Ectodermal cell (in vitro differentiated cells): Measurements from ENCODE around the gene FN3K.
A peak's percentile ranks its signal among the peaks of the same experiment; 100 is the strongest.

Experiments
- H3K27ac ChIP-seq: 2 replicates; pipeline ENCODE4 v1.7.0; 2013; ENCODE audit warnings: mild to moderate bottlenecking, low read depth, low read length; ENCODE audit not compliant: insufficient read depth, poor library complexity, severe bottlenecking
- H3K27me3 ChIP-seq: 2 replicates; pipeline ENCODE4 v1.7.0; 2013; ENCODE audit warnings: mild to moderate bottlenecking, low read length; ENCODE audit not compliant: insufficient read depth, control insufficient read depth, poor library complexity, severe bottlenecking
- H3K36me3 ChIP-seq: one replicate; pipeline ENCODE4 v1.7.0; 2013; ENCODE audit warnings: low read length; ENCODE audit not compliant: control insufficient read depth, insufficient read depth
- H3K4me1 ChIP-seq: one replicate; pipeline ENCODE4 v1.7.0; 2013; ENCODE audit warnings: low read length; ENCODE audit not compliant: control insufficient read depth, insufficient read depth
- H3K4me3 ChIP-seq: 2 replicates; pipeline ENCODE4 v1.7.0; 2013; ENCODE audit warnings: low read depth, low read length, control low read depth; ENCODE audit not compliant: insufficient read depth
- H3K9me3 ChIP-seq: 2 replicates; pipeline ENCODE4 v1.7.0; 2013; ENCODE audit warnings: mild to moderate bottlenecking, low read length, moderate library complexity; ENCODE audit not compliant: control insufficient read depth
- WGBS, 2 experiments: methylation state at CpG; one replicate each; pipeline ENCODE4 v1.1.7; 2013; ENCODE audit warnings: missing lambda C conversion rate in 2 of 2; 5-methylcytosine and 5-hydroxymethylcytosine counted together

Gene FN3K

DNA sequence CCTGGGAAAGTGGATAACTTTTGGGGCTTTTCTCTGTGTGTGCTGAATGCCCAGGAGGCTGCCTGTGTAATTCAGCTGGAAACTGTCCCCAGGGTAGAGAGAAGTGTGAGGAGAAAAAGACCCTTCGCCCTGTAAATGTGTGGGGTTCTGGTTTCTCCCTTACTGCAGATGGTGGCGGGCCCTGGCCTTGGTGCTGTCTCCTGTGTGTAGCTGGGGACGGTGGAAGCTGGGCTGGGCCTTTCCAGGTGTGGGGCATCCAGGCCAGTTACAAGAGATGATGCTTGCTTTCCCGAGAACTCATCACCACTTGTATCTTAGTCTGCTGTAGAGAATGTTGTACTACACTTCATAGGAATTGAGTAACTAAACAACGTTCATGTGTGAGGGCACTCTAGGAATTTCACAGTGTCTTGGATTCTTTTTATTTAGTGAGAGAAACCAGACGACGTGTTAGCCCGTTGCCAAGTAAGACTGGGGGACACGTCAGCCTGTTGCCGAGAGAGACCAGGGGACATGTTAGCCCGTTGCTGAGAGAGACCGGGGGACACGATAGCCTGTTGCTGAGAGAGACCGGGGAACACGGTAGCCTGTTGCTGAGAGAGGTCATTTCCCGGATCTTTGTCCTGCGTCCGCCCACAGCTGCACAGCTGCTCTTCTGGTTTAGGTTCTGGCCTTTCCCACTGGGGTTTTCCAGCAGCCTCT, 59.5 kb downstream of the FN3K start:
- WGBS, 2 experiments, result 96% methylated on average over 18 of the region's 18 CpGs
- H3K36me3 ChIP-seq, result peaks cover 7% of the 10 kb centered on the region
- H3K4me3 ChIP-seq, result no peak overlapping the region
- no peaks in the 10 kb centered on the region for H3K4me1 ChIP-seq
- H3K27me3 ChIP-seq, result no peaks in the 10 kb centered on the region
- H3K9me3 ChIP-seq, result no peaks in the 10 kb centered on the region
- H3K27ac ChIP-seq, result peak overlapping the region; percentile 23

DNA sequence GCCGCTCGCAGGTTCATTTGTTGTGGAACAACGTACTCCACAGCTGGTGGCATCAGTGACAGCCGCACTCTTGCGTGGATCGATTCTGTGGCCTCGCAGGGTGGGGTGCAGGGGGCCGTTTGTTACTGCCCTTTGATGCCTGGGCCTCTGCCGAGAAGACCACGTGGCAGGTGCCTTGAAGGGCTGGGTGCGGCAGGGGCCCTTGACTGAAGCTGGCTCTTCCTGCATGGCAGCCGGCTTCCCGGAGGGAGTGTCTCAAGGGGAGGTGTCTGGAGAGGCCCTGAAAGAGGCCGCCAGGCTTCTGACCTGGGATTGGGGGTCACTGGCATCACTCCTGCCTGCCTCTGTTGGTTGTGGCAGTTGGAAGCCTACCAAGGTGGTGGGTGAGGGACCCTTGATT, 60.2 kb downstream of the FN3K start:
- Histone ChIP-seq H3K9me3 (no peaks in the 10 kb centered on the region), H3K27me3 (no peaks in the 10 kb centered on the region), H3K36me3 (peaks cover 11% of the 10 kb centered on the region), H3K4me1 (no peaks in the 10 kb centered on the region), H3K4me3 (no peak overlapping the region), H3K27ac (no peak overlapping the region)
- WGBS, 2 experiments, result 95 to 97% methylated on average over 14 of the region's 14 CpGs

GRCh38 chr17:82797061-82797460, 61.6 kb downstream of the FN3K start:
- Histone ChIP-seq H3K4me1 (no peaks in the 10 kb centered on the region), H3K36me3 (peaks cover 13% of the 10 kb centered on the region), H3K27ac (no peak overlapping the region), H3K9me3 (no peaks in the 10 kb centered on the region), H3K27me3 (no peaks in the 10 kb centered on the region), H3K4me3 (no peak overlapping the region)
- WGBS, 2 experiments, result 96 to 97% methylated on average over 8 of the region's 9 CpGs

GRCh38 chr17:82798752-82799151, 63.3 kb downstream of the FN3K start:
- H3K4me1 ChIP-seq, result no peaks in the 10 kb centered on the region
- no peaks in the 10 kb centered on the region for H3K9me3 ChIP-seq
- peaks cover 13% of the 10 kb centered on the region for H3K36me3 ChIP-seq
- no peak overlapping the region for H3K27ac ChIP-seq
- H3K4me3 ChIP-seq, result no peak overlapping the region
- WGBS, 2 experiments, result 93 to 96% methylated on average over 7 of the region's 7 CpGs
- H3K27me3 ChIP-seq, result no peaks in the 10 kb centered on the region

DNA sequence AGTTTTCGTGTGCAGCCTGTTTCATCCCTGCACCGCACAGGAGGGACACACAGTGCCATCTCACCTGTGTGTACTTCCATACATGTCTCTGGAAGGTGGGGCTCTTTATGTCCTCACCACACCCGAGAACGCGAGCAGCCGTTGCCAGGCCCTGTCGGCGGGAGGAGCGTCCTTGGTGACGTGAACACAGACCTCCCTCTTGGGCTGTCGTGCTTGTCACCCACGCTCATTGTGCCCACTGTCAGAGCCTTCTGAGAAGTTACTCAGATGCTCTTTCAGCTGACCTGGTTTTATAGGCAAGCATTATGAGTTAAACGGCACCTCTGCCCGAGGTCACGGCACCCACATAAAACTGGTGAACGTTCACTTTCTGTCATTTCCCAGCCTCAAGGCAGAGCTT, 64.2 kb downstream of the FN3K start:
- peaks cover 13% of the 10 kb centered on the region for H3K36me3 ChIP-seq
- H3K27me3 ChIP-seq, result no peaks in the 10 kb centered on the region
- H3K27ac ChIP-seq, result no peak overlapping the region
- 92 to 93% methylated on average over 16 of the region's 16 CpGs for WGBS, 2 experiments
- no peaks in the 10 kb centered on the region for H3K9me3 ChIP-seq
- no peaks in the 10 kb centered on the region for H3K4me1 ChIP-seq
- no peak overlapping the region for H3K4me3 ChIP-seq
